A673 (cell line): Measurements from ENCODE around the gene IPO5. TPM values are rescaled to one million over a fixed set of nuclear protein-coding genes. Genes with fewer than 3 reads are reported as not detected.

ENCODE experiments used
- BruUV-seq: library from RNA; stranded (reverse); fragments of 400-500 nt; replicated peaks from 2 replicates; lab custom pipeline; 2021; lab: Mats Ljungman, UMichigan
- CTCF ChIA-PET: fragments of 300-600 bp; sonication (Branson Sonifier 250); formaldehyde crosslinking; loops from one replicate; lab custom pipeline; 2022; ENCODE audit warnings: antibody characterized with exemption; lab: Charles Lee
- POLR2A ChIA-PET: fragments of 300-600 bp; sonication (Branson Sonifier 250); formaldehyde crosslinking; loops from one replicate; lab custom pipeline; 2022; ENCODE audit warnings: antibody characterized with exemption; ENCODE audit not compliant: low non-redundant PET; lab: Charles Lee
- DNase-seq: peaks from one replicate; pipeline ENCODE4 v3.0.0-alpha.2; 2015; ENCODE audit warnings: low spot score
- H3K27ac ChIP-seq: fragments of 200-600 bp; sonication (generic); 2 replicates; pipeline ENCODE4 v1.5.1; 2016; ENCODE audit warnings: mixed run types, low read depth, mild to moderate bottlenecking, mixed read lengths, antibody characterized with exemption, low read length; ENCODE audit not compliant: poor library complexity, severe bottlenecking
- H3K27me3 ChIP-seq: fragments of 200-600 bp; sonication (generic); replicated peaks from 2 replicates; pipeline ENCODE4 v1.6.1; 2017; ENCODE audit warnings: mixed run types, low read depth, mild to moderate bottlenecking, mixed read lengths, antibody characterized with exemption, low read length; ENCODE audit not compliant: insufficient read depth, poor library complexity
- H3K36me3 ChIP-seq: fragments of 200-600 bp; sonication (generic); 2 replicates; pipeline ENCODE4 v1.6.1; 2016; ENCODE audit warnings: mixed run types, mild to moderate bottlenecking, mixed read lengths, antibody characterized with exemption, low read length; ENCODE audit not compliant: insufficient read depth, poor library complexity, severe bottlenecking
- H3K4me1 ChIP-seq: fragments of 200-600 bp; sonication (generic); 2 replicates; pipeline ENCODE4 v1.6.1; 2017; ENCODE audit warnings: mixed run types, mild to moderate bottlenecking, mixed read lengths, antibody characterized with exemption, low read length; ENCODE audit not compliant: insufficient read depth, poor library complexity, severe bottlenecking
- H3K4me3 ChIP-seq: fragments of 200-600 bp; sonication (generic); 2 replicates; pipeline ENCODE4 v1.5.1; 2016; ENCODE audit warnings: low read depth, mixed run types, mild to moderate bottlenecking, mixed read lengths, low read length; ENCODE audit not compliant: poor library complexity, severe bottlenecking
- H3K9me3 ChIP-seq: fragments of 200-600 bp; sonication (generic); 2 replicates; pipeline ENCODE4 v1.6.1; 2016; ENCODE audit warnings: mixed run types, low read depth, mild to moderate bottlenecking, mixed read lengths, antibody characterized with exemption, low read length; ENCODE audit not compliant: poor library complexity, severe bottlenecking
- CTCF ChIP-seq: fragments of 300-800, 200-600 bp; sonication (generic); conservative IDR thresholded peaks from 2 replicates; pipeline ENCODE4 v1.5.1; 2017; ENCODE audit warnings: low read depth, mild to moderate bottlenecking, antibody characterized with exemption, low read length, moderate library complexity, mixed read lengths
- EZH2 ChIP-seq: fragments of 200-600 bp; sonication (generic); IDR thresholded peaks from 2 replicates; pipeline ENCODE4 v1.6.1; 2017; ENCODE audit warnings: borderline replicate concordance, low read depth, mild to moderate bottlenecking, mixed read lengths, antibody characterized with exemption, low read length; ENCODE audit not compliant: poor library complexity, severe bottlenecking
- intact Hi-C: fragments of 100-400 bp; cut with micrococcal nuclease; formaldehyde crosslinking; loops from one replicate; pipeline ENCODE4 v1.10.0; 2022; ENCODE audit not compliant: unreplicated experiment
- total RNA-seq: library from RNA; stranded (reverse); gene quantifications from 2 replicates; pipeline ENCODE4 v1.2.3, GENCODE V29; 2021

The IPO5 gene
- total RNA-seq, 1 experiment from 2014 or later: 573 TPM

DNA sequence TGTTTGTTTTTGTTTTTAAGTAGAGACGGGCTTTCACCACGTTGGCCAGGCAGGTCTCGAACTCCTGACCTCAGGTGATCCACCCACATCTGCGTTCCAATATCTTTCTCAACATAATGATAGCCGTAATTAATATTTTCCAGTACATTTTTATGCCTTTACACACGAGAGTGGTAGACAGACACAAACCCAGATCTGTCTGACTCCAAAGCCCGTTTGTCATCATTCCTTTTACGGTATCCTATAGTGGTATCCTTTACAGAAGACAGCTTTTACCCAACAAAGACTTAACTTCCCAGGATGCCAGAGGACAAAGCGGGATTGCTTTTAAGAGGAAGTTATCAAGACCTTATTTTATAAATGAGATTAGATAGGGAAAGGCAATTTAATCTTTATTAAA, 59.8 kb downstream of the IPO5 start:
- intact Hi-C loops: no loop called here
- ChIA-PET CTCF (no interaction called here), POLR2A (interaction anchor here (0.9 kb wide), 1 partner anchor 32 kb away, joined by 3 read pairs; no protein-coding TSS in a partner anchor)
- no TSS peak for BruUV-seq
- H3K27me3 ChIP-seq: no peaks in the 10 kb centered on the region
- H3K9me3 ChIP-seq: no peaks in the 10 kb centered on the region
- DNase-seq: no peak
- peaks cover 9% of the 10 kb centered on the region for H3K4me1 ChIP-seq
- H3K36me3 ChIP-seq: peaks cover 98% of the 10 kb centered on the region
- H3K27ac ChIP-seq: peak overlapping the region; percentile 15
- TF ChIP-seq CTCF (no peak), EZH2 (no peak)
- H3K4me3 ChIP-seq: no peak overlapping the region

DNA sequence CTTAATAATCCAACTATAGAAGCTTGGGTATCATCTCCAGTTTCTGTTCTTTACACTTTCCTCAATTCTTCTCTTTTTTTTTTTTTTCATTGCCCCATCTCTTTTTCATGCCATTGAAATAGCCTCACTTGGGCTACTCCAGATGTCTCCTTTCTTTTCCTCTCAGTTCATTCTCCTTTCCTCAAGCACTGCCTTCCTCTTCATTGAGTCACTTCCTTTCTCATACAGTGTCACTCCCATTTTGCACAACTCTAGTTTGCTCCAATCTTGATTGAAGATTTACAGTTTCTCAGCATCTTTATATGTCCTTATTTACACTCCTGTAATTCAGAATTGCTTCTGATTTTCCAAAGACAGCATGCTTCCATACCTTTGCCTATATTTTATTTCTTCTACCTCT, 61.3 kb downstream of the IPO5 start:
- POLR2A ChIA-PET: no interaction called here
- no peak overlapping the region for H3K4me3 ChIP-seq
- peaks cover 98% of the 10 kb centered on the region for H3K36me3 ChIP-seq
- CTCF ChIA-PET: no interaction called here
- H3K4me1 ChIP-seq: peaks cover 9% of the 10 kb centered on the region
- no peak for TF ChIP-seq EZH2
- TF ChIP-seq CTCF: no peak
- no peaks in the 10 kb centered on the region for H3K27me3 ChIP-seq
- no peaks in the 10 kb centered on the region for H3K9me3 ChIP-seq
- H3K27ac ChIP-seq: peak overlapping the region; percentile 61
- intact Hi-C loops: no loop called here
- no TSS peak for BruUV-seq
- peak; percentile 50 for DNase-seq

GRCh38 chr13:98018293-98018692, 64.8 kb downstream of the IPO5 start:
- Histone ChIP-seq H3K9me3 (no peaks in the 10 kb centered on the region), H3K27me3 (no peaks in the 10 kb centered on the region), H3K27ac (no peak overlapping the region), H3K4me3 (no peak overlapping the region), H3K36me3 (peaks cover 100% of the 10 kb centered on the region), H3K4me1 (peaks cover 32% of the 10 kb centered on the region)
- ChIA-PET CTCF (no interaction called here), POLR2A (no interaction called here)
- DNase-seq: no peak
- intact Hi-C loops: no loop called here
- no TSS peak for BruUV-seq
- TF ChIP-seq EZH2 (no peak), CTCF (no peak)
